OCI-LY7 (cell line): ENCODE measurements around the gene ACTN1. TPM values are rescaled to one million over a fixed set of nuclear protein-coding genes. Genes with fewer than 3 reads are reported as not detected.

Source experiments
- BruUV-seq: library from RNA; stranded (reverse); fragments of 400-500 nt; replicated peaks from 2 replicates; lab custom pipeline; 2021; lab: Mats Ljungman, UMichigan
- CTCF ChIA-PET: fragments of 300-600 bp; sonication (Branson Sonifier 250); formaldehyde crosslinking; loops from one replicate; lab custom pipeline; 2022; ENCODE audit warnings: antibody characterized with exemption; ENCODE audit not compliant: unreplicated experiment; lab: Charles Lee
- POLR2A ChIA-PET: fragments of 300-600 bp; sonication (Branson Sonifier 250); formaldehyde crosslinking; loops from one replicate; lab custom pipeline; 2022; ENCODE audit warnings: antibody characterized with exemption; lab: Charles Lee
- DNase-seq: peaks from one replicate; pipeline ENCODE4 v3.0.0-alpha.2; 2015; ENCODE audit warnings: low spot score
- H2AFZ ChIP-seq: fragments of 200-600 bp; sonication (generic), shearing (Covaris generic); 2 replicates; pipeline ENCODE4 v1.6.1; 2014; ENCODE audit warnings: mild to moderate bottlenecking, antibody characterized with exemption, low read length, moderate library complexity
- H3K27ac ChIP-seq: fragments of 200-600 bp; sonication (generic); 2 replicates; pipeline ENCODE4 v1.5.1; 2014; ENCODE audit warnings: mixed run types, low read depth, mild to moderate bottlenecking, moderate library complexity, low read length, inconsistent platforms; ENCODE audit not compliant: poor library complexity, severe bottlenecking
- H3K36me3 ChIP-seq: fragments of 200-600 bp; sonication (generic); 2 replicates; pipeline ENCODE4 v1.6.1; 2014; ENCODE audit warnings: mild to moderate bottlenecking, antibody characterized with exemption, low read length, moderate library complexity, mixed read lengths; ENCODE audit not compliant: insufficient read depth
- H3K4me1 ChIP-seq: fragments of 200-600 bp; sonication (generic); 2 replicates; pipeline ENCODE4 v1.5.1; 2014; ENCODE audit warnings: mild to moderate bottlenecking, low read length; ENCODE audit not compliant: insufficient read depth, poor library complexity, severe bottlenecking
- H3K4me2 ChIP-seq: fragments of 200-600 bp; sonication (generic); 2 replicates; pipeline ENCODE4 v1.6.1; 2014; ENCODE audit warnings: mild to moderate bottlenecking, low read length
- H3K4me3 ChIP-seq: fragments of 200-600 bp; sonication (generic); 2 replicates; pipeline ENCODE4 v1.5.1; 2014; ENCODE audit warnings: mild to moderate bottlenecking, low read depth, low read length; ENCODE audit not compliant: poor library complexity, severe bottlenecking
- H3K79me2 ChIP-seq: fragments of 200-600 bp; sonication (generic); 2 replicates; pipeline ENCODE4 v1.6.1; 2016; ENCODE audit warnings: low read depth, mild to moderate bottlenecking, low read length, moderate library complexity, mixed read lengths; ENCODE audit not compliant: insufficient read depth
- H3K9me2 ChIP-seq: fragments of 200-600 bp; sonication (generic); 2 replicates; pipeline ENCODE4 v1.6.1; 2016; ENCODE audit warnings: mild to moderate bottlenecking, low read length, mixed read lengths; ENCODE audit not compliant: insufficient read depth
- H3K9me3 ChIP-seq: fragments of 200-600 bp; sonication (generic); 2 replicates; pipeline ENCODE4 v1.6.1; 2014; ENCODE audit warnings: mild to moderate bottlenecking, mixed run types, low read length, mixed read lengths
- H4K20me1 ChIP-seq: fragments of 200-600 bp; sonication (generic); 2 replicates; pipeline ENCODE4 v1.6.1; 2014; ENCODE audit warnings: mild to moderate bottlenecking, antibody characterized with exemption, low read length, moderate library complexity, mixed read lengths; ENCODE audit not compliant: insufficient read depth
- EZH2phosphoT487 ChIP-seq: fragments of 200-600 bp; sonication (generic); IDR thresholded peaks from 2 replicates; pipeline ENCODE4 v1.6.1; 2018; ENCODE audit warnings: low read depth, borderline replicate concordance, mild to moderate bottlenecking, mixed run types, antibody characterized with exemption, low read length, moderate library complexity, mixed read lengths
- intact Hi-C: fragments of 100-400 bp; cut with micrococcal nuclease; formaldehyde crosslinking; loops from one replicate; pipeline ENCODE4 v1.10.0; 2022; ENCODE audit not compliant: unreplicated experiment
- total RNA-seq, 2 experiments: library from RNA; depleted of rRNA in 1 of 2; stranded (reverse); fragments of >200 nt in 1 of 2; shearing (Covaris generic) in 1 of 2; gene quantifications; 2 replicates each; pipeline ENCODE4 v1.2.3, GENCODE V29; 2014 to 2022
- TF ChIP-seq, protein P1 (sequence below): fragments of 200-600 bp; sonication (generic); conservative IDR thresholded peaks from 2 replicates; pipeline ENCODE4 v1.5.1; 2014; ENCODE audit warnings: mild to moderate bottlenecking, antibody characterized with exemption, low read length, moderate library complexity, mixed read lengths

The ACTN1 gene
- total RNA-seq, 2 experiments from 2014 or later = 0.51 to 1.8 TPM

DNA sequence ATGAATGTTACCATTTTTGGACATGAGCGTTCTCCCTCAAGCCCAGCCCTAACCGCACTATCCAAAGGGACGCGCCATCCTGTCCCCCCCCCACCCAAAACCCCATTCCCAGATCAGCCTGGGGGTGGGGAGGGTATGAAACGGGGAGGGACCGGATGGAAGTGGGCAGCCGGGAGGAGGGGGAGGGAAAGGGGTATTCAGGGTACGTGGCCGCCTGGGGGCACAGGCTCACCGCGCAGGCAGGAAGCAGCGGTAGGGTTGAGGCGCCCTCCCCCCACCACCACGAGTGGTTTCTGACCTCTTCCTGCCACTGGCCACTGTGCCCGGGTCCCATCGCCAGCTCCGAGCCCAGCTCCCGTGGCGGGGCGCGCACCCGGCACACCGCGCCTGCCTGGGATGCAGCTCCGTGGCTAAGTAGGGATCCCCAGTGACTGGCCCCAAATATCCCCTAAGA, 1.4 kb downstream of the ACTN1 start:
- no TSS peak for BruUV-seq
- CTCF ChIA-PET = no interaction called here
- no peaks in the 10 kb centered on the region for H3K79me2 ChIP-seq

DNA sequence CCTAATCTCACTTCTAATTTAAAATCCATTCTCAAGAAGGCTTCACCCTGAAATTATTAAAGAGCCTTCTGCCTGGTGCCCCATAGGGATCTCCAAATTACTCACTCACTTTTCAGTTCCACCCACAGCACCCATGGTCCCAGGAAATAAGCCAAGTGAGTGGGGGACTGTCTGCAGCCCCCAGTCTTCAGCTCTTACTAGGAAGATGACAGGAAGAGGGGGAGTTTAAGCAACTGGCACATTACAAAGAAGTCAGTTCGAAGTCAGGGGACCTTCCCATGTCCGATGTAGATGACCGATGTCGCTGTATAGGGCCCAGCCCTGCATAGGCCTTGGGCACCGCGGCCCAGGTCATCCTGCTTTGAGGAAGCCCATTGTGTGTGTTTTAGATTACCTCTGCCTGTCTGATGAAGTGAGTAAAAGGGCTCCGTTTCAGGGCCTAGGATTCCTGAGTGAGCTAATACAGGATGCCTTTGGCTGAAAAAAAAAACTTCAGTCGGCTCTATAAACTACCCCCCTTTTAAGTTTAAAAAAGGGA, 1.9 kb downstream of the ACTN1 start:
- no peaks in the 10 kb centered on the region for H3K9me2 ChIP-seq
- no TSS peak for BruUV-seq
- no peaks in the 10 kb centered on the region for H4K20me1 ChIP-seq
- ChIA-PET CTCF (no interaction called here), POLR2A (no interaction called here)
- no peaks in the 10 kb centered on the region for H3K4me1 ChIP-seq
- no peak overlapping the region for H3K4me2 ChIP-seq
- no peak overlapping the region for H2AFZ ChIP-seq
- TF ChIP-seq, protein P1, sequence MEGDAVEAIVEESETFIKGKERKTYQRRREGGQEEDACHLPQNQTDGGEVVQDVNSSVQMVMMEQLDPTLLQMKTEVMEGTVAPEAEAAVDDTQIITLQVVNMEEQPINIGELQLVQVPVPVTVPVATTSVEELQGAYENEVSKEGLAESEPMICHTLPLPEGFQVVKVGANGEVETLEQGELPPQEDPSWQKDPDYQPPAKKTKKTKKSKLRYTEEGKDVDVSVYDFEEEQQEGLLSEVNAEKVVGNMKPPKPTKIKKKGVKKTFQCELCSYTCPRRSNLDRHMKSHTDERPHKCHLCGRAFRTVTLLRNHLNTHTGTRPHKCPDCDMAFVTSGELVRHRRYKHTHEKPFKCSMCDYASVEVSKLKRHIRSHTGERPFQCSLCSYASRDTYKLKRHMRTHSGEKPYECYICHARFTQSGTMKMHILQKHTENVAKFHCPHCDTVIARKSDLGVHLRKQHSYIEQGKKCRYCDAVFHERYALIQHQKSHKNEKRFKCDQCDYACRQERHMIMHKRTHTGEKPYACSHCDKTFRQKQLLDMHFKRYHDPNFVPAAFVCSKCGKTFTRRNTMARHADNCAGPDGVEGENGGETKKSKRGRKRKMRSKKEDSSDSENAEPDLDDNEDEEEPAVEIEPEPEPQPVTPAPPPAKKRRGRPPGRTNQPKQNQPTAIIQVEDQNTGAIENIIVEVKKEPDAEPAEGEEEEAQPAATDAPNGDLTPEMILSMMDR = no peak
- no peak for TF ChIP-seq EZH2phosphoT487
- H3K36me3 ChIP-seq = no peaks in the 10 kb centered on the region
- H3K27ac ChIP-seq = no peak overlapping the region
- DNase-seq = no peak
- H3K9me3 ChIP-seq = no peaks in the 10 kb centered on the region
- H3K79me2 ChIP-seq = no peaks in the 10 kb centered on the region
- intact Hi-C loops = no loop called here
- no peak overlapping the region for H3K4me3 ChIP-seq

More for the DNA sequence above, 1.4 kb downstream of the ACTN1 start:
- TF ChIP-seq, protein P1 = no peak
- no peak for TF ChIP-seq EZH2phosphoT487
- intact Hi-C loops = no loop called here
- H3K27ac ChIP-seq = no peak overlapping the region
- POLR2A ChIA-PET = no interaction called here
- no peak for DNase-seq
- no peak overlapping the region for H2AFZ ChIP-seq
- H3K4me3 ChIP-seq = no peak overlapping the region
- no peaks in the 10 kb centered on the region for H3K9me3 ChIP-seq
- H3K9me2 ChIP-seq = no peaks in the 10 kb centered on the region
- no peak overlapping the region for H3K4me2 ChIP-seq
- H3K36me3 ChIP-seq = no peaks in the 10 kb centered on the region
- H3K4me1 ChIP-seq = no peaks in the 10 kb centered on the region
- H4K20me1 ChIP-seq = no peaks in the 10 kb centered on the region

DNA sequence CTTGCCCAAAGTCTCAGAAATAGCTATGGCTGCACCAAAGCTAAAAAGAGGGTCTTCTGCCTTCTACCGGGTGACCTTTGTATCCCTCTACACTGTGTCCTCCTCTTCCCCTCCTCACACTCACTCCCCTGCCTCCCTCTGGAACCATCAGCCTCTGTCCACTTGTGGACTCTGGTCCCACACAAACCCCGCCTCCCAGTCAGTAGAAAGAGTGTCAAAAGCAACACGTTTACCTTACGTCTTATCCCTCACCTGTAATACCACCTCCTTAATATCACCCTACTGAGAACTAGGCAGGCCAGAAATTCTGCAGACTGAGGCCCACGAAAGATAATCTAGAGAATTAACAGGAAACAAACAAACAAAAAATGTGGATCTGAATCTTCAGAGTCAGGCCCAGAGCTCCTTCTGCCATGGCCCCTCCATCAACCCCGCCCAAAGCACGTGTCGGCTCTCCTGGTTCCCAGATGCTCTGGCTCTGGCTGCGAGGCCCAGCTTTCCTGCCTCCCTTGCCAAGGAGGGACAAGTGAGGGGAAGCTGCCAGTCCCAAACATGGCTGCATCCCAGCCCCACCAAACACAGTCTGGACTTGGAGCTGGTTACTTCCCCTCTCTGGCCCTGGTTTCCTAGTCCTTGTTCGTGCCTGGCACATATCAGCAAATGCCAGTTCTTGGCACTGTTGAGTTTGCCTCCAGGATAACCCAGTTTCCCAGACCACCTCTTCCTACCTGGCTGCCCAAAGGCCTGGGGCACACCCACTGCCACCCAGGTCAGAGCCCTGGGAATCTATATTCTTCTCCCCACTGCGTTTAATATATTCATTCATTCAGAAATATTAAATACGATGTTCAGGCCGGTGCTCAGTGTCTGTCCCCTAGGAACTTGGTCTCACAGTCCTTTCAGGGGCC, 2.7 kb downstream of the ACTN1 start:
- Histone ChIP-seq H3K9me2 (no peaks in the 10 kb centered on the region), H4K20me1 (no peaks in the 10 kb centered on the region), H3K4me3 (no peak overlapping the region), H3K36me3 (no peaks in the 10 kb centered on the region), H3K4me2 (no peak overlapping the region), H3K27ac (no peak overlapping the region), H3K4me1 (no peaks in the 10 kb centered on the region), H2AFZ (no peak overlapping the region), H3K9me3 (no peaks in the 10 kb centered on the region), H3K79me2 (no peaks in the 10 kb centered on the region)
- ChIA-PET CTCF (no interaction called here), POLR2A (no interaction called here)
- intact Hi-C loops = no loop called here
- BruUV-seq = no TSS peak
- TF ChIP-seq EZH2phosphoT487 = no peak
- TF ChIP-seq, protein P1 = no peak
- DNase-seq = no peak
